ENCODE results near the gene GDF7.

- TF ChIP-seq, protein P1, sequence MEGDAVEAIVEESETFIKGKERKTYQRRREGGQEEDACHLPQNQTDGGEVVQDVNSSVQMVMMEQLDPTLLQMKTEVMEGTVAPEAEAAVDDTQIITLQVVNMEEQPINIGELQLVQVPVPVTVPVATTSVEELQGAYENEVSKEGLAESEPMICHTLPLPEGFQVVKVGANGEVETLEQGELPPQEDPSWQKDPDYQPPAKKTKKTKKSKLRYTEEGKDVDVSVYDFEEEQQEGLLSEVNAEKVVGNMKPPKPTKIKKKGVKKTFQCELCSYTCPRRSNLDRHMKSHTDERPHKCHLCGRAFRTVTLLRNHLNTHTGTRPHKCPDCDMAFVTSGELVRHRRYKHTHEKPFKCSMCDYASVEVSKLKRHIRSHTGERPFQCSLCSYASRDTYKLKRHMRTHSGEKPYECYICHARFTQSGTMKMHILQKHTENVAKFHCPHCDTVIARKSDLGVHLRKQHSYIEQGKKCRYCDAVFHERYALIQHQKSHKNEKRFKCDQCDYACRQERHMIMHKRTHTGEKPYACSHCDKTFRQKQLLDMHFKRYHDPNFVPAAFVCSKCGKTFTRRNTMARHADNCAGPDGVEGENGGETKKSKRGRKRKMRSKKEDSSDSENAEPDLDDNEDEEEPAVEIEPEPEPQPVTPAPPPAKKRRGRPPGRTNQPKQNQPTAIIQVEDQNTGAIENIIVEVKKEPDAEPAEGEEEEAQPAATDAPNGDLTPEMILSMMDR (IDR thresholded peaks at IDR 0.05; ENCODE audit: borderline replicate concordance, extremely low read depth, low read length, poor library complexity, severe bottlenecking), result no peak
- TF ChIP-seq EZH2 (IDR thresholded peaks at IDR 0.05; ENCODE audit: borderline replicate concordance, low read depth, low read length, severe bottlenecking), result no peak
These were observed 34.4 kb upstream of the GDF7 start for GRCh38 chr2:20632446-20632990.
